ENCODE results near the gene PIBF1. TPM values are rescaled to one million over a fixed set of nuclear protein-coding genes. Genes with fewer than 3 reads are reported as not detected.

PIBF1 gene
- total RNA-seq, 4 donors from 2014 or later: 8.2 to 30.8 (median 14.3) TPM

GRCh38 chr13:72751220-72751619, 30.7 kb upstream of the PIBF1 start:
- TF ChIP-seq POLR2AphosphoS5 (IDR thresholded peaks at IDR 0.05) (no peak), POLR2A (IDR thresholded peaks at IDR 0.05) (no peak), EP300 (IDR thresholded peaks at IDR 0.05; ENCODE audit: low read depth) (no peak), CTCF (IDR thresholded peaks at IDR 0.05) (no peak)
- Histone ChIP-seq H3K9me3 (no peaks in the 10 kb centered on the region), H3K4me3 (no peak overlapping the region), H3K27me3 (no peaks in the 10 kb centered on the region), H3K36me3 (peaks cover 0 to 15% (median 7%) of the 10 kb centered on the region in 4 donors), H3K4me1 (no peaks in the 10 kb centered on the region), H3K27ac (no peak overlapping the region)
- in situ Hi-C loops (cut with MboI; ENCODE audit: low pct_ligation_motif_present in 1 of 4, low pct_unique_long_range_greater_than_20kb in 1 of 4, low sequenced_read_pairs in 3 of 4) (no loop called here), intact Hi-C loops (cut with DNase I; ENCODE audit: low total_unique reads) (no loop called here)
- no peak for DNase-seq

- Histone ChIP-seq H3K36me3 (peaks cover 0 to 25% (median 8%) of the 10 kb centered on the region in 4 donors), H3K4me1 (no peaks in the 10 kb centered on the region), H3K27ac (no peak overlapping the region), H3K4me3 (no peak overlapping the region), H3K27me3 (no peaks in the 10 kb centered on the region), H3K9me3 (no peaks in the 10 kb centered on the region)
- 93 to 96% methylated on average over 6 of the region's 6 CpGs for WGBS, 2 donors (ENCODE audit: low coverage in 1 of 2)
- TF ChIP-seq EP300 (IDR thresholded peaks at IDR 0.05; ENCODE audit: low read depth): no peak
- TF ChIP-seq POLR2A (IDR thresholded peaks at IDR 0.05): no peak
- TF ChIP-seq POLR2AphosphoS5 (IDR thresholded peaks at IDR 0.05): no peak
- no peak for TF ChIP-seq CTCF (IDR thresholded peaks at IDR 0.05)
- in situ Hi-C loops (cut with MboI; ENCODE audit: low pct_ligation_motif_present in 1 of 4, low pct_unique_long_range_greater_than_20kb in 1 of 4, low sequenced_read_pairs in 3 of 4) (no loop called here), intact Hi-C loops (cut with DNase I; ENCODE audit: low total_unique reads) (no loop called here)
- DNase-seq: no peak
Measured at GRCh38 chr13:72754111-72754510, 27.8 kb upstream of the PIBF1 start.

- 63 to 72% methylated on average over 4 of the region's 4 CpGs for WGBS, 2 donors (ENCODE audit: low coverage in 1 of 2)
Measured at GRCh38 chr13:72757792-72758535, 24.0 kb upstream of the PIBF1 start.

GRCh38 chr13:72760189-72760588, 21.7 kb upstream of the PIBF1 start:
- in situ Hi-C loops (cut with MboI; ENCODE audit: low pct_ligation_motif_present in 1 of 4, low pct_unique_long_range_greater_than_20kb in 1 of 4, low sequenced_read_pairs in 3 of 4): no loop called here
- no peak overlapping the region for H3K27ac ChIP-seq
- intact Hi-C loops (cut with DNase I; ENCODE audit: low total_unique reads): no loop called here
- no peaks in the 10 kb centered on the region for H3K9me3 ChIP-seq
- H3K4me1 ChIP-seq: no peaks in the 10 kb centered on the region
- WGBS, 2 donors (ENCODE audit: low coverage in 1 of 2): 81 to 83% methylated on average over 3 of the region's 3 CpGs
- H3K36me3 ChIP-seq: peaks cover 0 to 75% (median 33%) of the 10 kb centered on the region in 4 donors
- no peak for DNase-seq
- no peak for TF ChIP-seq EP300 (IDR thresholded peaks at IDR 0.05; ENCODE audit: low read depth)
- no peak for TF ChIP-seq POLR2A (IDR thresholded peaks at IDR 0.05)
- TF ChIP-seq CTCF (IDR thresholded peaks at IDR 0.05): no peak
- TF ChIP-seq POLR2AphosphoS5 (IDR thresholded peaks at IDR 0.05): no peak
- no peaks in the 10 kb centered on the region for H3K27me3 ChIP-seq
- no peak overlapping the region for H3K4me3 ChIP-seq

More at GRCh38 chr13:72757792-72758535, 24.0 kb upstream of the PIBF1 start:
- H3K27ac ChIP-seq: no peak overlapping the region
- H3K4me3 ChIP-seq: no peak overlapping the region
- DNase-seq: no peak
- intact Hi-C loops (cut with DNase I; ENCODE audit: low total_unique reads): no loop called here
- no peak for TF ChIP-seq POLR2AphosphoS5 (IDR thresholded peaks at IDR 0.05)
- TF ChIP-seq EP300 (IDR thresholded peaks at IDR 0.05; ENCODE audit: low read depth): no peak
- TF ChIP-seq POLR2A (IDR thresholded peaks at IDR 0.05): no peak
- no peak for TF ChIP-seq CTCF (IDR thresholded peaks at IDR 0.05)
- no peaks in the 10 kb centered on the region for H3K27me3 ChIP-seq
- H3K9me3 ChIP-seq: no peaks in the 10 kb centered on the region
- in situ Hi-C loops (cut with MboI; ENCODE audit: low pct_ligation_motif_present in 1 of 4, low pct_unique_long_range_greater_than_20kb in 1 of 4, low sequenced_read_pairs in 3 of 4): no loop called here
- peaks cover 0 to 63% (median 23%) of the 10 kb centered on the region in 4 donors for H3K36me3 ChIP-seq
- no peaks in the 10 kb centered on the region for H3K4me1 ChIP-seq

Measured in transverse colon (tissue), 4 donors.